Ectodermal cell (in vitro differentiated cells): ENCODE data around the gene CCDC150. TPM values are rescaled to one million over a fixed set of nuclear protein-coding genes. Genes with fewer than 3 reads are reported as not detected.

ENCODE experiments used
- H3K27ac ChIP-seq: 2 replicates; pipeline ENCODE4 v1.7.0; 2013; ENCODE audit warnings: mild to moderate bottlenecking, low read depth, low read length; ENCODE audit not compliant: insufficient read depth, poor library complexity, severe bottlenecking
- H3K27me3 ChIP-seq: 2 replicates; pipeline ENCODE4 v1.7.0; 2013; ENCODE audit warnings: mild to moderate bottlenecking, low read length; ENCODE audit not compliant: insufficient read depth, control insufficient read depth, poor library complexity, severe bottlenecking
- H3K36me3 ChIP-seq: one replicate; pipeline ENCODE4 v1.7.0; 2013; ENCODE audit warnings: low read length; ENCODE audit not compliant: control insufficient read depth, insufficient read depth
- H3K4me1 ChIP-seq: one replicate; pipeline ENCODE4 v1.7.0; 2013; ENCODE audit warnings: low read length; ENCODE audit not compliant: control insufficient read depth, insufficient read depth
- H3K4me3 ChIP-seq: 2 replicates; pipeline ENCODE4 v1.7.0; 2013; ENCODE audit warnings: low read depth, low read length, control low read depth; ENCODE audit not compliant: insufficient read depth
- H3K9me3 ChIP-seq: 2 replicates; pipeline ENCODE4 v1.7.0; 2013; ENCODE audit warnings: mild to moderate bottlenecking, low read length, moderate library complexity; ENCODE audit not compliant: control insufficient read depth
- WGBS, 2 experiments: methylation state at CpG; one replicate each; pipeline ENCODE4 v1.1.7; 2013; ENCODE audit warnings: missing lambda C conversion rate in 2 of 2; 5-methylcytosine and 5-hydroxymethylcytosine counted together
- polyA plus RNA-seq, 4 experiments: library from polyadenylated mRNA; stranded (reverse); fragments of 50-300 nt; gene quantifications; one replicate each; pipeline ENCODE4 v1.2.3, GENCODE V29; 2013

The CCDC150 gene
- polyA plus RNA-seq (2013, experiment 1 of 4): 55.9 TPM
- polyA plus RNA-seq (2013, experiment 2 of 4): 60.4 TPM
- 42.2 TPM for polyA plus RNA-seq (2013, experiment 3 of 4)
- 46.5 TPM for polyA plus RNA-seq (2013, experiment 4 of 4)

- 7 to 8% methylated on average over 53 of the region's 53 CpGs for WGBS, 2 experiments
- peak within 1 kb of the TSS; percentile 78 for H3K27ac ChIP-seq
- H3K9me3 ChIP-seq: no peaks in the 10 kb centered on the region
- peaks cover 4% of the 10 kb centered on the region for H3K4me1 ChIP-seq
- H3K4me3 ChIP-seq: peak within 1 kb of the TSS; percentile 74
- H3K36me3 ChIP-seq: no peaks in the 10 kb centered on the region
- H3K27me3 ChIP-seq: no peaks in the 10 kb centered on the region
These were observed at the start of gene CCDC150 for GRCh38 chr2:196639180-196640030. CCDC150 (plus strand) TSS chr2:196639715; CDS start chr2:196639767, 52 bp downstream.

- 59 to 64% methylated on average over 1 of the region's 1 CpG for WGBS, 2 experiments
These were observed 49.2 kb upstream of the CCDC150 start for GRCh38 chr2:196590286-196590685.

DNA sequence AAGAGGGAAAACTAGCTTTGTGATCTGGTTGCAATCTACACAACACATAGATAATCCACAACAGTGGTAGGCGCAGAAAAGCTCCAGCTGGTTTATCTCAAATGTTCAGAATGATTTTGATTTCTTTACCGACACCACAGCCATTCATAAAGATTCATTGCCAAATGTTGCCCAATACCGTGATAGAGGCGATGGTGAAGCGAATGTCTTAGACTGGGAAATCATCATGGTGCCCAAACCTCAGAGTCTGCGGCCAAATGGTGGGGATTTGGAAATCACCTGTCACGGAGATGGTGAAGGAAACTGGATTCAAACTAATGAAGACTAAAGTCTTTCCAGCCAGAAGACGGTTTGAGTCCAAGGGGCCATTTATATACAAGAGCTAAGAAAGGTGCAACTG, 48.5 kb upstream of the CCDC150 start:
- Histone ChIP-seq H3K27ac (no peak overlapping the region), H3K4me1 (peaks cover 6% of the 10 kb centered on the region), H3K27me3 (peaks cover 34% of the 10 kb centered on the region), H3K9me3 (no peaks in the 10 kb centered on the region), H3K4me3 (no peak overlapping the region), H3K36me3 (no peaks in the 10 kb centered on the region)
- WGBS, 2 experiments: 94 to 96% methylated on average over 8 of the region's 8 CpGs

More at GRCh38 chr2:196590286-196590685, 49.2 kb upstream of the CCDC150 start:
- peaks cover 6% of the 10 kb centered on the region for H3K4me1 ChIP-seq
- H3K27ac ChIP-seq: no peak overlapping the region
- no peaks in the 10 kb centered on the region for H3K36me3 ChIP-seq
- H3K27me3 ChIP-seq: peaks cover 34% of the 10 kb centered on the region
- H3K4me3 ChIP-seq: no peak overlapping the region
- H3K9me3 ChIP-seq: no peaks in the 10 kb centered on the region

GRCh38 chr2:196591621-196592022, 47.9 kb upstream of the CCDC150 start:
- H3K27me3 ChIP-seq: peaks cover 34% of the 10 kb centered on the region
- WGBS, 2 experiments: 85 to 90% methylated on average over 3 of the region's 4 CpGs
- H3K9me3 ChIP-seq: no peaks in the 10 kb centered on the region
- H3K27ac ChIP-seq: no peak overlapping the region
- no peaks in the 10 kb centered on the region for H3K36me3 ChIP-seq
- H3K4me1 ChIP-seq: peaks cover 6% of the 10 kb centered on the region
- H3K4me3 ChIP-seq: peak overlapping the region; percentile 70

GRCh38 chr2:196592331-196592910, 47.1 kb upstream of the CCDC150 start:
- WGBS, 2 experiments: 2 to 3% methylated on average over 48 of the region's 48 CpGs
- Histone ChIP-seq H3K36me3 (no peaks in the 10 kb centered on the region), H3K9me3 (no peaks in the 10 kb centered on the region), H3K4me1 (peaks cover 6% of the 10 kb centered on the region), H3K27ac (peak overlapping the region; percentile 36), H3K27me3 (peaks cover 34% of the 10 kb centered on the region), H3K4me3 (peak overlapping the region; percentile 70)

DNA sequence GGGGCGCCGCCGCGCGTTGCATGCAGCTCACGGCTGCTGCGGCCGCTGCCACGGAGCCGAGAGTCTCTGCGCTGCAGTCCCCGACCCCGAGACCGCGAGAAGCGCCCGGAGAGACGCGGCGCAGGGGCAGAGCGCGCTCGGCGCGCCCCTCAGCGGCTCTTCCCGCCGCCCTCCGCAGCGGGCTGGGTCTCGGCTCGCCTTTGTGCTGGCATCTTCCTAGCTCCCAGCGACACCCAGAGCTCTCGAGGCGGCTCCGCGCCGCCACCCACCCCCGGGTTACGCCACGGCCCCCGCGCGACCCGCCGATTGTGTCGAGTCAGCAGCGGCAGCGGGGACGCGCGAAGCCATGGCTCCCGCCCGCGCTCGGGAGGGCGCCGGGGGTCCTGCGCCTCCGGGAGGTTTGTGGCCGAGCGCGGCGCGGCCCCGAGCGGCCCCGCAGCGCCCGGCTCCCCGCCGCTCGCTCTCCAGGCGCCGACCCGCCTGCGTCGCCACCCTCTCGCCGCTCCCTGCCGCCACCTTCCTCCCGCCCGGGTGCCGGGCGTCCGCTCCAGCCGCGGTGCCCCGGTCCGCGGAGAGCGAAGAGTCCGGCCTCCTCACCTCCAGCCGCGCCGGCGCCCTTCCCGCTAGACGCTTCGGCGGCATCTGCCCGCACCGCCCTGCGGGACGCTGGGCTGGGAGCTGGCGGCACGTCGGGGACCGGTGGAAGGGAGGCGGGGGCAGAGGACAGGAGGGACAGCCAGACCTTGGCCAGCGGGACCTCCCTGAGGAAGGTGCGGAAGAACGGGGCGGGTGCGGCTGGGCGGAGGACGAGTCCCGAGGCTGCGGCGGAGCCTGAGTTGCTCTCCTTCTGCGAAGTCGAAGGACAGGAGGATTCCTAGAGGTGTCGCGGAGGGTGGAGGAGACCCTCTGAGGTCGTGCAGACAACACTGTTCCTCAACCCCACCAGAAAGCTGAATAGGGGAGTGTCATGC, 46.3 kb upstream of the CCDC150 start, which contains the start of gene HECW2:
HECW2 (minus strand) TSS at position 644 of the 971 bp plus-strand sequence.
- no peaks in the 10 kb centered on the region for H3K36me3 ChIP-seq
- H3K27me3 ChIP-seq: peaks cover 34% of the 10 kb centered on the region
- peak within 1 kb of the TSS; percentile 58 for H3K27ac ChIP-seq
- peaks cover 6% of the 10 kb centered on the region for H3K4me1 ChIP-seq
- no peaks in the 10 kb centered on the region for H3K9me3 ChIP-seq
- WGBS, 2 experiments: 1% methylated on average over 125 of the region's 125 CpGs
- H3K4me3 ChIP-seq: peak within 1 kb of the TSS; percentile 70

DNA sequence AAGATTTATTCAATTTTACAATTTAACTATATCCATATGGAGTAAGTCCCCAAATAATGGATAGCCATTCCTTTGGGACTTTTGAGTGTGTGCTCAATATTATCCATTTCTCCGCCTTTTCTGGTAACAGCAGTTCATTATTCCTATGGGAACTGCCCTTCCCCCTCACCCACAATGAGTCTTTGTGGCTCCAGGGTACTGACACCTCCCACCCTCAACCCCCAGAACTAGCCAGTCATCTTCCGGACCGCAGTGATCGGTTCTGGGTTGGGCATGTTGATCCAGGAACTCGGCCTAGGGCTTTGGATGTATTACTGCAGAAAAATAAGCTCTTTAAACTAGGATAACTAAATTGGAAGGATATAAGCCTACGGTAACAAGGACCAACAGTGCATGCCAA, 45.4 kb upstream of the CCDC150 start:
- Histone ChIP-seq H3K27me3 (peaks cover 34% of the 10 kb centered on the region), H3K4me3 (no peak overlapping the region), H3K9me3 (no peaks in the 10 kb centered on the region), H3K27ac (no peak overlapping the region), H3K36me3 (no peaks in the 10 kb centered on the region), H3K4me1 (peaks cover 6% of the 10 kb centered on the region)
- 87 to 92% methylated on average over 6 of the region's 6 CpGs for WGBS, 2 experiments

- Histone ChIP-seq H3K36me3 (no peaks in the 10 kb centered on the region), H3K9me3 (no peaks in the 10 kb centered on the region), H3K27me3 (peaks cover 16% of the 10 kb centered on the region), H3K27ac (no peak overlapping the region), H3K4me3 (no peak overlapping the region), H3K4me1 (no peaks in the 10 kb centered on the region)
- 89 to 94% methylated on average over 5 to 6 of the region's 6 CpGs for WGBS, 2 experiments
These were observed 42.0 kb upstream of the CCDC150 start for GRCh38 chr2:196597531-196597930.

DNA sequence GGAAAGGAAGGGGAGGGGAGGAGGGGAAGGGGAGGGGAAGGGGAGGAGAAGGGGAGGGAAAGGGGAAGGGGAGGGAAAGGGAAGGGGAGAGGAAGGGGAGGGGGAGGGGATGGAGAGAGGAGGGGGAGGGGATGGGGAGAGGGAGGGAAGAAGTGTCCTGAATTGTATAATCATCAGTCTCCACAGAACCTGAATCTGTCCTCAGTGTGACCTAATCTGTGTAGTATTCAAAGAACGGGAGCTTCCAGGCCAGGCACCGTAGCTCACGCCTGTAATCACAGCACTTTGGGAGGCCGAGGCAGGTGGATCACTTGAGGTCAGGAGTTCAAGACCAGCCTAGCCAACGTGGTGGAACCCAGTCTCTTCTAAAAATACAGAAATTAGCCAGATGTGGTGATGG, 41.1 kb upstream of the CCDC150 start:
- Histone ChIP-seq H3K27ac (no peak overlapping the region), H3K27me3 (peaks cover 15% of the 10 kb centered on the region), H3K36me3 (no peaks in the 10 kb centered on the region), H3K4me3 (no peak overlapping the region), H3K9me3 (no peaks in the 10 kb centered on the region), H3K4me1 (no peaks in the 10 kb centered on the region)
- 87 to 89% methylated on average over 5 of the region's 5 CpGs for WGBS, 2 experiments
